NT2/D1 (cell line): ENCODE data around the gene MRAP.

ENCODE experiments used
- SUZ12 ChIP-seq: IDR thresholded peaks from 2 replicates; pipeline ENCODE4 v1.6.1; 2011; ENCODE audit not compliant: insufficient read length, insufficient read depth; ENCODE audit errors: extremely low read depth
- YY1 ChIP-seq: IDR thresholded peaks from 2 replicates; pipeline ENCODE4 v1.6.1; 2011; ENCODE audit not compliant: insufficient read length, insufficient read depth
- ZNF274 ChIP-seq: IDR thresholded peaks from 2 replicates; pipeline ENCODE4 v1.6.1; 2011; ENCODE audit warnings: mild to moderate bottlenecking, low read depth, low read length

- no peak for TF ChIP-seq ZNF274
- TF ChIP-seq SUZ12 = no peak
- TF ChIP-seq YY1 = no peak
Measured at GRCh38 chr21:32319012-32319411, 20.4 kb downstream of the MRAP start.
